K562 (cell line): ENCODE measurements around the gene GLIPR1L1. TPM values are rescaled to one million over a fixed set of nuclear protein-coding genes. Genes with fewer than 3 reads are reported as not detected.

Source experiments
- ATAC-seq: fragments of 200-7000 bp; cut with Tn5 transposase; 3 replicates; pipeline ENCODE4 v1.9.1; 2020; ENCODE audit warnings: moderate library complexity
- BruUV-seq: library from RNA; stranded (reverse); fragments of 400-500 nt; replicated peaks from 2 replicates; lab custom pipeline; 2021; lab: Mats Ljungman, UMichigan
- CTCF ChIA-PET: fragments of 300-600 bp; formaldehyde crosslinking; extraction: SDS; loops from one replicate; lab custom pipeline; 2021; ENCODE audit warnings: low intra/inter-chr PET ratio; lab: Yijun Ruan, JAX
- POLR2A ChIA-PET: fragments of 300-600, 350-650 bp; sonication (Branson Sonifier 250); formaldehyde crosslinking; extraction: SDS; loops from one replicate; lab custom pipeline; 2021; ENCODE audit warnings: antibody characterized with exemption, inconsistent platforms; lab: Yijun Ruan, JAX
- DNase-seq, 4 experiments: peaks; one replicate each; pipeline versions ENCODE4 v3.0.0 to v3.0.0-alpha.2; 2011 to 2018; ENCODE audit warnings: low spot score in 3 of 4, mixed read lengths in 3 of 4; ENCODE audit errors: extremely low read depth in 1 of 4
- FAIRE-seq: peaks from 2 replicates; lab custom pipeline; 2011; peaks lifted over from hg19 to GRCh38; lab: Jason Lieb, UNC
- H2AFZ ChIP-seq: 2 replicates; pipeline ENCODE4 v1.6.0; 2011; ENCODE audit warnings: low read depth, low read length, control low read depth, inconsistent platforms
- H3K27ac ChIP-seq: fragments of 200-600 bp; 3 replicates; pipeline ENCODE4 v1.8.0; 2011; ENCODE audit warnings: low read depth, mild to moderate bottlenecking, control low read depth, inconsistent platforms, low read length, moderate library complexity, mixed read lengths; ENCODE audit errors: extremely low read depth
- H3K27me3 ChIP-seq, 2 experiments: fragments of 300-600 bp in 1 of 2; 2 replicates in 1 of 2; 3 replicates in 1 of 2; pipeline versions ENCODE4 v1.6.0 to v1.8.0; 2011; ENCODE audit warnings: inconsistent platforms in 2 of 2, low read length in 2 of 2, mild to moderate bottlenecking in 1 of 2, mixed read lengths in 1 of 2, moderate library complexity in 1 of 2; ENCODE audit not compliant: control insufficient read depth in 2 of 2, insufficient read depth in 2 of 2
- H3K36me3 ChIP-seq: fragments of 300-600 bp; 3 replicates; pipeline ENCODE4 v1.8.0; 2011; ENCODE audit warnings: mild to moderate bottlenecking, low read length, inconsistent platforms; ENCODE audit not compliant: control insufficient read depth, insufficient read depth
- H3K4me1 ChIP-seq, 2 experiments: fragments of 200-600 bp in 1 of 2; replicated peaks in 1 of 2; 2 replicates in 1 of 2; 3 replicates in 1 of 2; pipeline versions ENCODE4 v1.5.1 to v1.8.0; 2011; ENCODE audit warnings: inconsistent platforms in 2 of 2, low read length in 2 of 2, mild to moderate bottlenecking in 1 of 2, mixed read lengths in 1 of 2, moderate library complexity in 1 of 2; ENCODE audit not compliant: control insufficient read depth in 2 of 2, insufficient read depth in 2 of 2
- H3K4me2 ChIP-seq: 2 replicates; pipeline ENCODE4 v1.6.1; 2011; ENCODE audit warnings: low read length, control low read depth, inconsistent platforms, mixed read lengths; ENCODE audit not compliant: insufficient read depth
- H3K4me3 ChIP-seq: fragments of 200-600 bp; sonication (generic), shearing (Covaris generic); 2 replicates; pipeline ENCODE4 v1.5.1; 2016; ENCODE audit warnings: control low read depth, inconsistent platforms
- H3K79me2 ChIP-seq: fragments of 200-600 bp; 3 replicates; pipeline ENCODE4 v1.8.0; 2011; ENCODE audit warnings: low read length, inconsistent platforms; ENCODE audit not compliant: control insufficient read depth, insufficient read depth
- H3K9ac ChIP-seq, 2 experiments: 2 replicates each; pipeline versions ENCODE4 v1.6.0 to v1.6.1; 2011; ENCODE audit warnings: low read depth in 2 of 2, low read length in 2 of 2, control low read depth in 1 of 2, inconsistent platforms in 1 of 2, mild to moderate bottlenecking in 1 of 2, mixed read lengths in 1 of 2; ENCODE audit not compliant: insufficient read depth in 1 of 2
- H3K9me1 ChIP-seq: one replicate; pipeline ENCODE4 v1.6.0; 2011; ENCODE audit warnings: inconsistent platforms, mild to moderate bottlenecking, low read length, moderate library complexity; ENCODE audit not compliant: control insufficient read depth, insufficient read depth
- H3K9me3 ChIP-seq: replicated peaks from 2 replicates; pipeline ENCODE4 v1.5.1; 2011; ENCODE audit warnings: low read depth, low read length, inconsistent platforms; ENCODE audit not compliant: control insufficient read depth, insufficient read depth
- H4K20me1 ChIP-seq: replicated peaks from 2 replicates; pipeline ENCODE4 v1.6.1; 2011; ENCODE audit warnings: low read length, inconsistent platforms, mixed read lengths; ENCODE audit not compliant: control insufficient read depth, insufficient read depth
- CBX1 ChIP-seq: sonication (generic); IDR thresholded peaks from 2 replicates; pipeline ENCODE4 v1.6.1; 2016; ENCODE audit warnings: antibody characterized with exemption, low read depth, mild to moderate bottlenecking
- COPS2 ChIP-seq: fragments of 450-650 bp; conservative IDR thresholded peaks from 2 replicates; pipeline ENCODE4 v1.6.1; 2016; ENCODE audit warnings: mild to moderate bottlenecking, moderate library complexity
- ELF1 ChIP-seq: fragments of 200-800 bp; sonication (Bioruptor generic); IDR thresholded peaks from 2 replicates; pipeline ENCODE4 v1.6.1; 2016; ENCODE audit warnings: missing genetic modification characterization, missing compliant biosample characterization
- FOS ChIP-seq: IDR thresholded peaks from 3 replicates; pipeline ENCODE4 v1.6.1; 2011; ENCODE audit not compliant: insufficient read length; ENCODE audit errors: extremely low read depth
- HDAC8 ChIP-seq: fragments of 450-650 bp; IDR thresholded peaks from 2 replicates; pipeline ENCODE4 v1.6.1; 2016; ENCODE audit warnings: mild to moderate bottlenecking, missing genetic modification characterization, moderate library complexity, missing compliant biosample characterization
- MAZ ChIP-seq, 2 experiments: fragments of 450-650 bp in 1 of 2; sonication (generic) in 1 of 2; formaldehyde crosslinking; IDR thresholded peaks in 1 of 2; conservative IDR thresholded peaks in 1 of 2; 2 replicates each; pipeline versions ENCODE4 v1.4.0 to v1.5.0; 2020; ENCODE audit warnings: mild to moderate bottlenecking in 1 of 2, missing genetic modification reagents in 1 of 2
- REST ChIP-seq, 2 experiments: fragments of 450-650 bp; formaldehyde crosslinking in 1 of 2; IDR thresholded peaks; 2 replicates each; pipeline versions ENCODE4 v1.4.0 to v1.6.1; 2014 to 2020; ENCODE audit warnings: mild to moderate bottlenecking in 2 of 2, borderline replicate concordance in 1 of 2, low read depth in 1 of 2
- ZNF384 ChIP-seq: IDR thresholded peaks from 2 replicates; pipeline ENCODE4 v1.6.1; 2012; ENCODE audit warnings: low read depth, low read length, improper control_type of control experiment
- ZNF778 ChIP-seq: fragments of 450-650 bp; formaldehyde crosslinking; IDR thresholded peaks from 2 replicates; pipeline ENCODE4 v1.4.0; 2020; ENCODE audit warnings: mild to moderate bottlenecking, moderate library complexity
- WGBS: fragments of 100-300 bp; shearing (Covaris generic); methylation state at CpG from one replicate; pipeline ENCODE4 v1.1.6; 2016; ENCODE audit warnings: low coverage, mixed read lengths; ENCODE audit not compliant: insufficient coverage; ENCODE audit errors: missing lambda C conversion rate; 5-methylcytosine and 5-hydroxymethylcytosine counted together
- in situ Hi-C: fragments of 300-500 bp; cut with MboI; formaldehyde crosslinking; loops from 4 replicates; pipeline ENCODE4 v1.15.0; 2018; ENCODE audit warnings: inconsistent platforms, mixed read lengths
- intact Hi-C: fragments of 100-400 bp; cut with micrococcal nuclease; formaldehyde crosslinking; loops from 2 replicates; pipeline ENCODE4 v1.14.2; 2022
- polyA plus RNA-seq, 8 experiments: library from polyadenylated mRNA; depleted of rRNA in 4 of 8; stranded (reverse) in 5 of 8; unstranded in 3 of 8; fragments of >200 nt; fragmentation: Nextera tagmentation in 2 of 8; fragmentation: Illumina TruSeq in 1 of 8; extraction: Ambion mirVana in 2 of 8; extraction: Trizol in 1 of 8; gene quantifications; 2 replicates each; pipeline versions ENCODE4 v1.2.1 to v1.2.3, GENCODE V29; 2011 to 2014; ENCODE audit warnings: inconsistent platforms in 1 of 8, missing spikeins in 1 of 8
- total RNA-seq, 7 experiments: library from RNA; depleted of rRNA in 6 of 7; stranded (reverse); fragments of >200 nt in 6 of 7; fragmentation: Illumina TruSeq in 2 of 7; extraction: Trizol in 2 of 7; gene quantifications; 2 replicates each; pipeline versions ENCODE4 v1.2.1 to v1.2.3, GENCODE V29; 2011 to 2021; ENCODE audit warnings: low replicate concordance in 1 of 7

The GLIPR1L1 gene
- total and polyA plus RNA-seq, 9 of the 15 experiments (the other 6 are each of a cell fraction or from before 2014, with no cell fraction given), result not detected

- no peak for DNase-seq
- no peak for ATAC-seq
- Histone ChIP-seq H3K4me2 (no peak overlapping the region), H3K9me3 (no peaks in the 10 kb centered on the region), H4K20me1 (no peaks in the 10 kb centered on the region), H3K9me1 (no peaks in the 10 kb centered on the region), H3K4me3 (no peak overlapping the region), H3K79me2 (no peaks in the 10 kb centered on the region), H3K9ac (no peak overlapping the region), H3K4me1 (no peaks in the 10 kb centered on the region), H3K36me3 (no peaks in the 10 kb centered on the region), H2AFZ (no peak overlapping the region), H3K27ac (no peak overlapping the region), H3K27me3 (no peaks in the 10 kb centered on the region)
- intact Hi-C loops (no loop called here), in situ Hi-C loops (no loop called here)
- ChIA-PET POLR2A (no interaction called here), CTCF (no interaction called here)
- no TSS peak for BruUV-seq
- 2% methylated on average over 3 of the region's 3 CpGs for WGBS
- TF ChIP-seq CBX1 (no peak), ZNF384 (no peak), COPS2 (no peak)
- no peak for FAIRE-seq
These were observed 16.7 kb upstream of the GLIPR1L1 start for GRCh38 chr12:75317784-75318183.

GRCh38 chr12:75322464-75322863 is 12.0 kb upstream of the GLIPR1L1 start:
- Histone ChIP-seq H3K4me2 (no peak overlapping the region), H3K4me3 (no peak overlapping the region), H3K27me3 (no peaks in the 10 kb centered on the region), H4K20me1 (no peaks in the 10 kb centered on the region), H3K36me3 (no peaks in the 10 kb centered on the region), H3K9ac (no peak overlapping the region), H3K9me3 (no peaks in the 10 kb centered on the region), H3K79me2 (no peaks in the 10 kb centered on the region), H3K9me1 (no peaks in the 10 kb centered on the region), H2AFZ (no peak overlapping the region), H3K4me1 (no peaks in the 10 kb centered on the region), H3K27ac (no peak overlapping the region)
- ATAC-seq (no peak), FAIRE-seq (no peak), DNase-seq (no peak)
- WGBS, result 0% methylated on average over 1 of the region's 1 CpG
- CTCF ChIA-PET, result no interaction called here
- intact Hi-C loops, result no loop called here
- in situ Hi-C loops, result loop anchor here (10.0 kb wide), 1 partner anchor 1022 kb away; the partner anchor contains the start of gene BBS10
- POLR2A ChIA-PET, result no interaction called here
- no TSS peak for BruUV-seq
- TF ChIP-seq FOS (no peak), MAZ (CRISPR knock-in tag; conservative IDR thresholded peaks at IDR 0.05 in 1 of 2, IDR thresholded peaks at IDR 0.05 in 1 of 2) (no peak), HDAC8 (tag) (no peak), REST (IDR thresholded peaks at IDR 0.05; ENCODE audit: borderline replicate concordance) (no peak), REST (CRISPR knock-in tag; IDR thresholded peaks at IDR 0.05; ENCODE audit: low read depth) (no peak), ZNF778 (CRISPR knock-in tag) (no peak), ELF1 (tag) (no peak)
